Fibroblast of skin of back (primary cell): ENCODE results near the gene MLXIPL.
"Not testable (repeated sequence)": the region's sequence is repeated elsewhere in the genome, so short reads cannot be mapped to it uniquely, and the experiment has no call there.

Experiments used
- DNase-seq: peaks from one replicate; pipeline ENCODE4 v3.0.0-alpha.2; 2013

MLXIPL gene

DNA sequence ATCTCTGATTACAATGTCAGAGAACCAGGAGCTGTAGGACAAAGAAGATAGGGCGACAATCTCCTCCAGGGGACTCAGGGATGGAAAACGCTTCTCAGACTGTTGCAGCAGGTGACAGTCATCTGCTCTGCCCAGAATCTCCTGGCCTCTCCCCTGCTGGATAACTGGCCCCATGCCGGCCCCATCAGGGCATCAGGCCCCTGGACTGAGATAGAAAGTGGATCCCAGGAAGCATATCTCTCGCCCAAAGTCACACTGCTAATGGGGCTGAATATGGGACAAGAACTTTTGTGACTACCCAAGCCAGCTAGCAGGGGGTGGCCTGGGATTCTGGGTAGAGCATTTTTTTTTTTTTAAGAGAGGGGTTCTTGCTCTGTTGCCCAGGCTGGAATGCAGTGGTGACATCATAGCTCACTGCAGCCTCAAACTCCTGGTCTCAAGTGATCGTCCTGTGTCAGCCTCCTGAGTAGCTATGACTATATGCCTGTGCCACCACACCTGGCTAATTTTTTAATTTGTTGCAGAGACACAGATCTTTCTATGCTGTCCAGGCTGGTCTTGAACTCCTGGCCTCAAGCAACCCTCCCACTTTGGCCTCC, 20.5 kb upstream of the MLXIPL start:
- no peak for DNase-seq

- DNase-seq = no peak
These were observed 18.5 kb upstream of the MLXIPL start for GRCh38 chr7:73642834-73643233.

DNA sequence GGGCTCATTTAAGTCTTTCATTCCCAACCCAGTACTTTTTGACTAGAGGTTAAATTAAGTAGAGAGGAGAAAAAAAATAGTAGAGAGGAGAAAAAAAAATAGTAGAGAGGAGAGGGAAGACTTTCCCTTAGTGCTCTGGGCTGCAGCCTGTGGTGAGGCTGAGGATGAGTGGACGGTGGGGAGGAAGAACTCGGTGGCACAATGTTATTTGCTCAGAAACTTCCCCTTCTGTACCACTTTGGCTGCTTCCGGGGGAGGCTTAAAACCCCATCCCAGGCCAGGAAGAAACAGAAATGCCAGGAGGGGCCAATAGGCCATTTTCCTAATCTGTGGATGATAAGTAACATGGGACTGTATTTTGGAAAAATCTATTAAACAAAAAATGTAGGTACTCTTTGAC, 14.6 kb upstream of the MLXIPL start:
- DNase-seq = no peak

- DNase-seq = no peak
These were observed 11.3 kb upstream of the MLXIPL start for GRCh38 chr7:73635428-73636200.

GRCh38 chr7:73633844-73634243, 9.5 kb upstream of the MLXIPL start:
- no peak for DNase-seq

DNA sequence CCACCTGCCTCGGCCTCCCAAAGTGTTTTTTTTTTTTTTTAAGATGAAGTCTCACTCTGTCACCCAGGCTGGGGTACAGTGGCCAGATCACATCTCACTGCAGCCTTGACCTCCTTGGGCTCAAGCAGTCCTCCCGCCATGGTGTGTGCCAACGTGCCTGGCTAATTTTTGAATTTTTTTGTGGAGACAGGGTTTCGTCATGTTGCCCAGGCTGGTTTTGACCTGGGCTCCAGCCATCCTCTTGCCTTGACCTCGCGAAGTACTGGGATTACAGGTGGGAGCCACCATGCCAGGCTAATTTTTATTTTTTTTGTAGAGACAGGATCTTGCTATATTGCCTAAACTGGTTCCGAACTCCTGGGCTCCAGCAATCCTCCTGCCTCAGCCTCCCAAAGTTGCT, 9.0 kb upstream of the MLXIPL start:
- no peak for DNase-seq

- no peak for DNase-seq
These were observed 7.2 kb upstream of the MLXIPL start for GRCh38 chr7:73631558-73631957.

GRCh38 chr7:73628504-73628903, 4.2 kb upstream of the MLXIPL start:
- DNase-seq = no peak

DNA sequence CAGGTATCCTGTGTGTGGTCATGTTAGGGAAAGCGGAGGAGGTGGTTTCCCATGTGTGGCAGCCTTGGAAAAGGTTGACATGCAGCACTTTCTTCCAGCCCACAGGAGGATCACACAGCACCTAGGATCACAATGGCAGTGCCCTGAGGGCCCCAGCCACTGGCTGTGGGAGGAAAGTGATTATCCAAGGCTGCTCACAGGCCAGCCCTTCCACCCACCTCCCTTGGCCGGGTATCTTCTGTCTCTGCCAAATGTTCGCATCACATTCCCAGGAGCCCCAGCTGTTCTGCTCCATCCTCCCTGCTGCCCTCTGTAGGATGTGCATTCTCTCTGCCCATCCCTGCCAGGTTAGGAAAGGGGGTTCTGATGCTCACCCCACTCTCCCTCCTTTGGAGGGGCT, 2.5 kb upstream of the MLXIPL start:
- DNase-seq = no peak

- DNase-seq = no peak
These were observed 954 bp upstream of the MLXIPL start for GRCh38 chr7:73625276-73625675.

DNA sequence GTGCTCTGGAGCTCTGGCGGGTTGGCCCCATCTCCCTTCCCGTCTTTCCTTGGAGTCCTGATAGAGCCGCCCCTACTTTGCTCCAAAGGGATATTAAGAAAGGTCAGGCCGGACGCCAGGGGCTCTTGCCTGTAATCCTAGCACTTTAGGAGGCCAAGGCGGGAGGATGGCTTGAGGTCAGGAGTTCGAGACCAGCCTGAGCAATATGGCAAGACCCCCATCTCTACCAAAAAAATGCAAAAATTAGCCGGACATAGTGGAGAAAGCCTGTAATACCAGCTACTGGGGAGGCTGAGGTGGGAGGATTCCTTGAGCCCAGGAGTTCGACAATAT, 313 bp upstream of the MLXIPL start:
- no peak for DNase-seq

DNA sequence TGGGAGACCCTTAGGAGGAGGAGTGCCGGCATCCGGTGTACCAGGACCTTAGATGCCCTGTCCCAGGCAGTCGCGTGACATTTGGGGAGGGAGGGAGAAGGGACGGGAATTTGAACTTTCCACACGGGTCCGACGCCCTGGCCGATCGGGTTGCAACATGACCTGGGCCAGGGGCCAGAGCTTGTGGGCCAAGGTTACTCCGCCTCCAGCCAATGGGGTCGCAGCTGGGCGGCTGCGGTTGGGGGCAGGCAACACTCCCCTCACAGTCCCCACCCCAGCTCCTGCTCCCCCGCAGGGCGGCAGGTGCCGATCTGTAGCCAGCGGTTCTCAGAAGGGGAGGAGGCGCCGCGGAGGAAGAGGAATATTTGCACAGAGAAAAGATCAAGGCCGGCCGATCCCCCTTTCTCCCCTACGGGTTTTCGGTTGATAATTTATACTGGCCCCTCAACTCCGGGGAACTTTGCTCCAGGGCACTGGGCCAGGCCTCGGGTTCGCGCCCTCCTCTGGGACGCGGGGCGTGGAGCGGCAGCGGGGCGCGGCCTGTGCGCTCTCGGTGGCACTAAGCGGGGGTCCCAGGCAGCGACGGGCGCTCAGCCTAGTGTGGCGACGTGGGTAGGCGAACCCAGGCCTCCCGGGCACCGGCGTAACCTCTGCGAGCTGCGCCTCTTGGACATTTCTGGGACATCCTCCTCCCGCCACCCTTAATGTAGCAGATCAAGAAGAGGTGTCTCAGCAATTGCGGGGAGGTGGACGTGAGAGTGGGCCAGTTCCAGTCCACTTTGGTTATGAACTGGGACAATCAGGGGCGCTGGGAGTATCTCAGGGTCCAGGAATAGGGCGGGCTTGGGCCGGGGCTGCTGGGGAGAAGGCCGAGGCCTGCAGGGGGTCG, 1.2 kb downstream of the MLXIPL start:
- DNase-seq = no peak

GRCh38 chr7:73622527-73622908, 1.8 kb downstream of the MLXIPL start:
- DNase-seq = no peak

GRCh38 chr7:73621168-73622063, 2.9 kb downstream of the MLXIPL start:
- DNase-seq = no peak

- not testable (repeated sequence) for DNase-seq
These were observed 4.9 kb downstream of the MLXIPL start for GRCh38 chr7:73619394-73619793.

DNA sequence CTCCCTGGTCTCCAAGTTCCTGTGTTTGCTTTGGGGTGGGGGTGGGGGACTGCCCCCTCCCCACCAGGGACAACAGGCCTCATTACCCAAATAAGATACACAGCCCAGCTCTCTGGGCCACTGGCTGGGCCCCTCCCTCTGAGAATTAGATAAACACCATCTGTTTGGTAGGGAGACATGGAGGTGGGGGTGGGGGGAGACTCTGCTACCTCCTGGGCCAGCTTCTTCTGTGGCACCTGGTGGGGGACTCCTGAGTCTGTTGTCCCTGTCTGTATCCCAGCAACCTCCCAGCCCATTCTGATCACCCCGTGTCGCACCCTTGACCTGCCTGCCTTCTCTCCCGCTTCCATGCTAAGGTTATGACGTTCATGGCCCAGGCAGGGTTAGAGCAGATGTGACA, 5.8 kb downstream of the MLXIPL start:
- DNase-seq = no peak

- DNase-seq = not testable (repeated sequence)
These were observed 6.8 kb downstream of the MLXIPL start for GRCh38 chr7:73617520-73617919.

DNA sequence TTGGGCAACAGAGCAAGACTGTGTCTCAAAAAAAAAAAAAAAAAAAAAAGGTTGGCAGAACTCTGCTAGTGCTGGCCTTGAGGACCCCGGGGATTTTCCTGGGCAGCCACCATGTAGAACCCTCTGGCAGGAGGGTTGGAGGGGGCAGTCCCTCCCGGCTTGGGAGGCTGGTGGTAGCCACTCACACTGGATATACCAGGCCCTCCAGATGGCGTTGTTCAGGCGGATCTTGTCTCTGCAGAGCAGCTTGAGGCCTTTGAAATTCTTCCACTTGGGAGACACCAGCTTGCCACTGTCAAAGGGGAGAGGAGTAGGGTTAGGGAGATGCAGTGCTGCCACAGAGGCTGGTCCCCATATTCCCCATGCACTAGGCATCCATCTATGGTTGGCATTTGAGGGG, 8.4 kb downstream of the MLXIPL start:
- peak; percentile 17 for DNase-seq

GRCh38 chr7:73614937-73615336, 9.4 kb downstream of the MLXIPL start:
- DNase-seq = not testable (repeated sequence)

DNA sequence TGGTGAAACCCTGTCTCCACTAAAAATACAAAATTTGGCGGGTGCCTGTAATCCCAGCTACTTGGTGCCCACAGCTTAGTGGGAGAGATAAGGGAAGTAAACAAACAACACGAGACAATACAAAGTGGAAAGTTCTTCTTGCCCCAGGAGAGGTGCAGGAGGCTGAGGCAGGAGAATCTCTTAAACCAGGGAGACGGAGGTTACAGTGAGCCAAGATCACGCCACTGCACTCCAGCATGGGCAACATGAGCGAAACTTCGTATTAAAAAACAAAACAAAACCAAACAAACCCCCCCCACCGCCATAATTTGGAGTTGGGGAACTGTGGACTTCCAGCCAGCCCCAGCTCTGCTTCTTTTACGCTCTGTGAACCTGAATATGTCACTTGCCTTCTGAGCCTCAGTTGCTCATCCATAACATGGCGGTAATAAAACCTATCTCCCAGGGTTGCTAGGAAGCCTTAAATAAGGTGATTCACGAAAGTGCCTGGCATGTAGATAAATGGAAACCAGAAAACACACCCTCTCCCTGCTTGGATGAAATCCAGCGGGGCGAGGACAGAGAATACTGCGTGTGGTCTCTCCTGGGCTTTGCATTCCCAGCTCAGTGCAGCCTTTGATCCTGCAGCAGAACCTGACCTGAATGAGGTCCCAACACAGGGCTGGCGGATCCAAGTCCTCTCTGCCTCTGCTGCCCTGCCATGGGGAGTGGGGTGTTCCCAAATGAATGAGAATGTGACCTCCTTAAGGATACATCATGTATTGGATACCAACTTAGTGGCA, 10.2 kb downstream of the MLXIPL start:
- no peak for DNase-seq

DNA sequence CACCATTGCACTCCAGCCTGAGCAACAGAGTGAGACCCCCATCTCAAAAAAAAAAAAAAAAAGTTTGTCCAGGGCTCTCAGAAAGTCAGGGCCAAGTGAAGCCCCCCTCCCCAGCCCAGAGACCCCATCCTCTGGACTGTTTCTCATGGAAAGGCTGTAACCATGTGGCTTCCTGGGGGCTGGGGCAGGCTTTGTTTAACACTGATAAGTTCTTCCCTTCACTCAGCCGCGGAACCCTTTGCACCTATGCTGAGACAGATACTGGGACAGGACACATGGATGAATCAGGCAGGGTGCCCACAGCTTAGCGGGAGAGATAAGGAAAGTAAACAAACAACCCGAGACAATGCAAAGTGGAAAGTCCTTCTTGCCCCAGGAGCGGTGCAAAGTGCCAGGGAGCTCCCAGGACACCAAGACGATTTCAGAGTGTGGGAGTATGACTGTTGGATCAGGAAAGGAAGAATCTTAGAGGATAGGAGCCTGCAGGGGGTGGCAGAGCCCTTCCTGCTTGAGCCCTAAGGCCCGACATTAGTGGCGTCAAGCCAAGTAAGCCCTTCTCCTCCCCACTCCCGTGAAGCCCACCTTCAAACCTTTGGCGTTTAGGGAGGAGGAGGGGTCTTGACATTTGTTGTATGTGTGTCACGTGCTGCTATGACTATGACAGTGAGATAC, 11.6 kb downstream of the MLXIPL start:
- DNase-seq = peak; percentile 35
